ENCODE data around the gene NEURL1B. TPM values are rescaled to one million over a fixed set of nuclear protein-coding genes. Genes with fewer than 3 reads are reported as not detected.

Gene NEURL1B
- total and polyA plus RNA-seq, 4 donors: 1.5 to 10.0 (median 5.5) TPM

DNA sequence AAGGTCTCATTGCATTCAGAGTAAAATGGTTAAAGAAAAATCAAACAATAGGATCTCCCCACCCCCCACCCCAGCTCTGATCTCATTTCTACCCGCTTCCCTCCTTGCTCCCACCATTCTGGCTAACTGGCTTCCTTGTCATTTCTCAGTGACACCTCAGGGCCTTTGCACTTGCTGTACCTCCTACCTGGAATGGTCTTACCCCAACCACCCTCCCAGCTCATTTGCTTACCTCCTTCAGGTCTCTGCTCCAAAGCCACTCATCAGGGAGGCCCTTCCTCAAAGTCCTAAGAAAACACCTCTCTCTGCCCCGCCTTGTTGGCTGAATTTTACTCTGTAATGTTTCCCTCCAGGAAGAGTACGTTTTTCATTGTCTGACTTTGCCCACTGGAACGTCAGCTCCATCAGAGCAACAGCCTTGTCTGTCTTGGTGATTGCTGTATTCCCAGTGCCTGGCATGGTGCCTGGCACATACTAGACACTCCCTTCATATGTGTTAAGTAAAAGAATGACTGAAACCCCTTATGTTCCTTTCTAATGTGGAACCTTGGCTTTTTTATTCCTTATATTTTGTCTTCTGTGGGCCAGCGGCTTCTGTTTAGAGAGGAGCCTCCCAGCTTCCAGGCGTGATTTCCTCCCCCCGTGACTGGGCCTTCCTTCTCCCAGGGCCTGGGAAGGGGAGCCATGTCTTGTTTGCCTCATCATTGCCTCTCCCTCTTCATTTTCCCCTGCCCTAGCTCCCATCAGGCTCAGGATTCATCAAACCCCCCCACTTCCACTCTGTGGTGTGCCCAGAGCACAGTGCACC, 26.9 kb downstream of the NEURL1B start (continued):
- TF ChIP-seq, protein P1, sequence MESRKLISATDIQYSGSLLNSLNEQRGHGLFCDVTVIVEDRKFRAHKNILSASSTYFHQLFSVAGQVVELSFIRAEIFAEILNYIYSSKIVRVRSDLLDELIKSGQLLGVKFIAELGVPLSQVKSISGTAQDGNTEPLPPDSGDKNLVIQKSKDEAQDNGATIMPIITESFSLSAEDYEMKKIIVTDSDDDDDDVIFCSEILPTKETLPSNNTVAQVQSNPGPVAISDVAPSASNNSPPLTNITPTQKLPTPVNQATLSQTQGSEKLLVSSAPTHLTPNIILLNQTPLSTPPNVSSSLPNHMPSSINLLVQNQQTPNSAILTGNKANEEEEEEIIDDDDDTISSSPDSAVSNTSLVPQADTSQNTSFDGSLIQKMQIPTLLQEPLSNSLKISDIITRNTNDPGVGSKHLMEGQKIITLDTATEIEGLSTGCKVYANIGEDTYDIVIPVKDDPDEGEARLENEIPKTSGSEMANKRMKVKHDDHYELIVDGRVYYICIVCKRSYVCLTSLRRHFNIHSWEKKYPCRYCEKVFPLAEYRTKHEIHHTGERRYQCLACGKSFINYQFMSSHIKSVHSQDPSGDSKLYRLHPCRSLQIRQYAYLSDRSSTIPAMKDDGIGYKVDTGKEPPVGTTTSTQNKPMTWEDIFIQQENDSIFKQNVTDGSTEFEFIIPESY (IDR thresholded peaks at IDR 0.05): no peak

DNA sequence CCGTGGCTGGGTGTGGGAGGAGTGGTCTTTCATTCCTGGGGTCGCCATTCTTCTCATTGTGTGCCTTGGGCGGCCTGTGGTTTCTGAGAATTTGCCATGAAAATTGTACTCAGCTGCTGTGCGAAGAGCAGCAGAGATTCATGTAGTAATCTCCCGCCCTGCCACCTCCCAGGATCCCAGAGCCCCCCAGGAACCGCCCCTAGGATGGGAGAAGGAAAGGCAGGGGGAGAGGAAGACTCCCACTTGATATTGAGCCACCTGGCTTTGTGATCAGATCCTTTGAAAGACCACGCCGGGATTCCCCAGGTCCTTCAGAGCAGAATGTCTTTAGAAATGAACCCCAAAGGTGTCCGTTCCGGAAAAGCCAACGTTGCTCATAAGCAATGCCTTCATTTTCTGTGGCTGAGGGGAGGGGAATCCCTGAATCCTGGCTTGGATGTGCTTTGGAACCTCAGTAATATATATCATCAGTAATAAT, 27.6 kb downstream of the NEURL1B start:
- H3K9me3 ChIP-seq (ENCODE audit: control insufficient read depth in 4 of 4, low read length in 3 of 4): no peaks in the 10 kb centered on the region
- no peaks in the 10 kb centered on the region for H3K36me3 ChIP-seq (ENCODE audit: control insufficient read depth in 4 of 4, insufficient read depth in 3 of 4, low read depth in 1 of 4, low read length in 3 of 4)
- no peaks in the 10 kb centered on the region for H3K4me1 ChIP-seq (ENCODE audit: control insufficient read depth in 4 of 4, insufficient read depth in 4 of 4, low read length in 3 of 4)
- TF ChIP-seq YY1 (IDR thresholded peaks at IDR 0.05): no peak
- TF ChIP-seq FOXA1 (IDR thresholded peaks at IDR 0.05): no peak
- TF ChIP-seq, protein P2, sequence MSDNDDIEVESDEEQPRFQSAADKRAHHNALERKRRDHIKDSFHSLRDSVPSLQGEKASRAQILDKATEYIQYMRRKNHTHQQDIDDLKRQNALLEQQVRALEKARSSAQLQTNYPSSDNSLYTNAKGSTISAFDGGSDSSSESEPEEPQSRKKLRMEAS (IDR thresholded peaks at IDR 0.05): no peak
- no peak for TF ChIP-seq TAF1 (conservative IDR thresholded peaks at IDR 0.05)
- no peak for TF ChIP-seq GABPA (IDR thresholded peaks at IDR 0.05 in 1 of 2, conservative IDR thresholded peaks at IDR 0.05 in 1 of 2)
- TF ChIP-seq RXRA (IDR thresholded peaks at IDR 0.05): no peak
- TF ChIP-seq, protein P3, sequence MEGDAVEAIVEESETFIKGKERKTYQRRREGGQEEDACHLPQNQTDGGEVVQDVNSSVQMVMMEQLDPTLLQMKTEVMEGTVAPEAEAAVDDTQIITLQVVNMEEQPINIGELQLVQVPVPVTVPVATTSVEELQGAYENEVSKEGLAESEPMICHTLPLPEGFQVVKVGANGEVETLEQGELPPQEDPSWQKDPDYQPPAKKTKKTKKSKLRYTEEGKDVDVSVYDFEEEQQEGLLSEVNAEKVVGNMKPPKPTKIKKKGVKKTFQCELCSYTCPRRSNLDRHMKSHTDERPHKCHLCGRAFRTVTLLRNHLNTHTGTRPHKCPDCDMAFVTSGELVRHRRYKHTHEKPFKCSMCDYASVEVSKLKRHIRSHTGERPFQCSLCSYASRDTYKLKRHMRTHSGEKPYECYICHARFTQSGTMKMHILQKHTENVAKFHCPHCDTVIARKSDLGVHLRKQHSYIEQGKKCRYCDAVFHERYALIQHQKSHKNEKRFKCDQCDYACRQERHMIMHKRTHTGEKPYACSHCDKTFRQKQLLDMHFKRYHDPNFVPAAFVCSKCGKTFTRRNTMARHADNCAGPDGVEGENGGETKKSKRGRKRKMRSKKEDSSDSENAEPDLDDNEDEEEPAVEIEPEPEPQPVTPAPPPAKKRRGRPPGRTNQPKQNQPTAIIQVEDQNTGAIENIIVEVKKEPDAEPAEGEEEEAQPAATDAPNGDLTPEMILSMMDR (IDR thresholded peaks at IDR 0.05; ENCODE audit: low read depth, low read length, missing input control): no peak
- no peak for TF ChIP-seq JUND (IDR thresholded peaks at IDR 0.05)
- no peak for TF ChIP-seq EGR1 (IDR thresholded peaks at IDR 0.05; ENCODE audit: low read depth in 2 of 2)
- TF ChIP-seq HNF4G (IDR thresholded peaks at IDR 0.05): no peak
- TF ChIP-seq NR2F2 (IDR thresholded peaks at IDR 0.05): no peak
- TF ChIP-seq, protein P1 (IDR thresholded peaks at IDR 0.05): no peak
- TF ChIP-seq, protein P4, sequence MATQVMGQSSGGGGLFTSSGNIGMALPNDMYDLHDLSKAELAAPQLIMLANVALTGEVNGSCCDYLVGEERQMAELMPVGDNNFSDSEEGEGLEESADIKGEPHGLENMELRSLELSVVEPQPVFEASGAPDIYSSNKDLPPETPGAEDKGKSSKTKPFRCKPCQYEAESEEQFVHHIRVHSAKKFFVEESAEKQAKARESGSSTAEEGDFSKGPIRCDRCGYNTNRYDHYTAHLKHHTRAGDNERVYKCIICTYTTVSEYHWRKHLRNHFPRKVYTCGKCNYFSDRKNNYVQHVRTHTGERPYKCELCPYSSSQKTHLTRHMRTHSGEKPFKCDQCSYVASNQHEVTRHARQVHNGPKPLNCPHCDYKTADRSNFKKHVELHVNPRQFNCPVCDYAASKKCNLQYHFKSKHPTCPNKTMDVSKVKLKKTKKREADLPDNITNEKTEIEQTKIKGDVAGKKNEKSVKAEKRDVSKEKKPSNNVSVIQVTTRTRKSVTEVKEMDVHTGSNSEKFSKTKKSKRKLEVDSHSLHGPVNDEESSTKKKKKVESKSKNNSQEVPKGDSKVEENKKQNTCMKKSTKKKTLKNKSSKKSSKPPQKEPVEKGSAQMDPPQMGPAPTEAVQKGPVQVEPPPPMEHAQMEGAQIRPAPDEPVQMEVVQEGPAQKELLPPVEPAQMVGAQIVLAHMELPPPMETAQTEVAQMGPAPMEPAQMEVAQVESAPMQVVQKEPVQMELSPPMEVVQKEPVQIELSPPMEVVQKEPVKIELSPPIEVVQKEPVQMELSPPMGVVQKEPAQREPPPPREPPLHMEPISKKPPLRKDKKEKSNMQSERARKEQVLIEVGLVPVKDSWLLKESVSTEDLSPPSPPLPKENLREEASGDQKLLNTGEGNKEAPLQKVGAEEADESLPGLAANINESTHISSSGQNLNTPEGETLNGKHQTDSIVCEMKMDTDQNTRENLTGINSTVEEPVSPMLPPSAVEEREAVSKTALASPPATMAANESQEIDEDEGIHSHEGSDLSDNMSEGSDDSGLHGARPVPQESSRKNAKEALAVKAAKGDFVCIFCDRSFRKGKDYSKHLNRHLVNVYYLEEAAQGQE (IDR thresholded peaks at IDR 0.05): no peak
- no peak for TF ChIP-seq FOXA2 (IDR thresholded peaks at IDR 0.05)
- no peak for TF ChIP-seq SP1 (IDR thresholded peaks at IDR 0.05)
- TF ChIP-seq, protein P5, sequence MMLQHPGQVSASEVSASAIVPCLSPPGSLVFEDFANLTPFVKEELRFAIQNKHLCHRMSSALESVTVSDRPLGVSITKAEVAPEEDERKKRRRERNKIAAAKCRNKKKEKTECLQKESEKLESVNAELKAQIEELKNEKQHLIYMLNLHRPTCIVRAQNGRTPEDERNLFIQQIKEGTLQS (IDR thresholded peaks at IDR 0.05): no peak
- H3K9ac ChIP-seq (ENCODE audit: low read depth in 1 of 2, low read length in 2 of 2): no peak overlapping the region
- H3K4me3 ChIP-seq (ENCODE audit: low read depth in 1 of 3, low read length in 3 of 3): no peak overlapping the region
- no peaks in the 10 kb centered on the region for H3K27me3 ChIP-seq (ENCODE audit: control insufficient read depth in 4 of 4, insufficient read depth in 4 of 4, low read length in 3 of 4)
- DNase-seq (ENCODE audit: low spot score): no peak
- peak overlapping the region in 1 of 2 donors; percentile 27 for H3K27ac ChIP-seq (ENCODE audit: low read depth in 1 of 2, low read length in 2 of 2)
- WGBS: 84% methylated on average over 11 of the region's 11 CpGs
